Dedifferentiated amniotic fluid mesenchymal stem cell (primary cell): Measurements from ENCODE around the gene R3HDM4.
"Not testable (repeated sequence)": the region's sequence is repeated elsewhere in the genome, so short reads cannot be mapped to it uniquely, and the experiment has no call there.

ENCODE experiments used
- DNase-seq: peaks from one replicate; pipeline ENCODE4 v3.0.0-alpha.2; 2016; ENCODE audit errors: extremely low spot score

The R3HDM4 gene

DNA sequence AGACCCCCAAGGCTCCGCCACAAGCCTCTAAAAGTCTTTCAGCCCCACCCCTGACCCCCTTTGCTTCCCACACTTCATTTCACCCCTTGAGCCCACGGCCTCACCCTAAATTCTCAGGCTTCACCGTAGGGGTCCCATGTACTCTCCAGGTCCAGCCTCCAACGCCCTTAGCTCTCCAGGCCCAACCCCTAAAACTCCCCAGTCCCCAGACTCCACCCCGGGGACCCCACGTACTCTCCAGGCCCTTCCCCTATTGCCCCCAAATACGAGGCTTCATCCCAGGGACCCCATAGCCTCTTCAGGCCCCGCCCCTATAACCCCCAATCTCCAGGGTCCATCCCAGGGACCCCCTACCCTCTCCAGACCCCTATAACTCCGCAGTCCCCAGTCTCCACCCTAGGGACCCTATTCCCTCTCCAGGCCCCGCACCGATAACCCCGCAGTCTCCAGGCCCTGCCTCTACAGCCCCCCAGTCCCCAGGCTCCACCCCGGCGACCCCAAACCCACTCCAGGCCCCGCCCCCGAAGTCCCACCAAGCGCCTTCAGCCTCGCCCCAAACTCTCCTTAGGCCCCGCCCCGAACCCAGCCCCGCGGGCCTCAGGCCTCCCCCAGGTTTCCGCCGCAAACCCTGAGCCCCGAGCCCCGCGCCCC is 20.7 kb downstream of the R3HDM4 start:
- DNase-seq: no peak

DNA sequence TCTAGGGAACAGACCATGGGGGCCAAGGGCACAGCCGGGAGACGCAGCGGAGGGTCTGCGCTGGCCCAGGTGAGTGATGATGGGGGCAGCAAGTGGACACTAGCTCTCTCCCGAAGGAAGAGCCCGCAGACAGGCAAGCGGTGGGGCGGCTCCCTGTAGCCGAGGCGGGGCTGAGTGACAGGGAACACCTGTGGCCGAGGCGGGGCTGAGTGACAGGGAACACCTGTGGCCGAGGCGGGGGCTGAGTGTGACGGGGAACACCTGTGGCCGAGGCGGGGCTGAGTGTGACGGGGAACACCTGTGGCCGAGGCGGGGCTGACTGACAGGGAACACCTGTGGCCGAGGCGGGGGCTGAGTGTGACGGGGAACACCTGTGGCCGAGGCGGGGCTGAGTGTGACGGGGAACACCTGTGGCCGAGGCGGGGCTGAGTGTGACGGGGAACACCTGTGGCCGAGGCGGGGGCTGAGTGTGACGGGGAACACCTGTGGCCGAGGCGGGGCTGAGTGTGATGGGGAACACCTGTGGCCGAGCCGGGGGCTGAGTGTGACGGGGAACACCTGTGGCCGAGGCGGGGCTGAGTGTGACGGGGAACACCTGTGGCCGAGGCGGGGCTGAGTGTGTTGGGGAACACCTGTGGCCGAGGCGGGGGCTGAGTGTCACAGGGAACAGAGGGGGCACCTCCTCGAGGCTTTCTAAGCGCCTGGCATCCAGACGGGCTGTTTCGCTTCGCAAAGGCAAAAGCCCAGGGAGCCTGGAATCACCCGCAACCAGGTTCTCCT is 21.4 kb downstream of the R3HDM4 start:
- not testable (repeated sequence) for DNase-seq

- DNase-seq: no peak
Observed at GRCh38 chr19:890831-891230, 22.2 kb downstream of the R3HDM4 start.

DNA sequence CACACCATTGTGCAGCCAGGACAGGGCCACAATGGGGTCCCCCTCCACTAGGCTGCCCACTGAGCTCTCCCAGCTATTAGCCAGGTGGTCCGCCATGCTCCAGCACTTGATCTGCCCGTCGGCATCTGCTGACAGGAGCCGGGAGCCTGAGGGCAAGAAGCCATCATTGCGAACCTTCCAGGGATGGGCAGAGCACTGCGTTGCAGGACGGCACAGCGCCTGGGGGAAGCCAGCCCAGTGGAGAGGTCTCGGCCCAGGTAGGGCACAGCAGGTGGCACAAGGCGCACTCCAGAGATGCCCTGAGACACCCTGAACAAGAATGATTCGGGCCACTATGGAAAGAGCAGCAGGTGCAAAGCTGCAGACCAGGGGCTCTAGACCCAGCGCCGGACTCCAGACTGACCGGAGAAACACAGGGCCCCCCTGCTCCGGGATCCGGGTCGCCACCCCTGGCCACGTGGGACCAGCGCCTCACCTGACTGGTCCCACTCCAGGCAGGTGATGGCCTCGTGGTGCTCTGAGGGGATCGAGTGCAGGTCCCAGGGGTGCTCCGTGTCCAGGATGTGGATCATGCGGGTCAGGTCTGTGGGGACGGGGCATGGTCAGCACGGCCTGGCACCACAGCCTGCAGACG is 23.2 kb downstream of the R3HDM4 start:
- DNase-seq: no peak

DNA sequence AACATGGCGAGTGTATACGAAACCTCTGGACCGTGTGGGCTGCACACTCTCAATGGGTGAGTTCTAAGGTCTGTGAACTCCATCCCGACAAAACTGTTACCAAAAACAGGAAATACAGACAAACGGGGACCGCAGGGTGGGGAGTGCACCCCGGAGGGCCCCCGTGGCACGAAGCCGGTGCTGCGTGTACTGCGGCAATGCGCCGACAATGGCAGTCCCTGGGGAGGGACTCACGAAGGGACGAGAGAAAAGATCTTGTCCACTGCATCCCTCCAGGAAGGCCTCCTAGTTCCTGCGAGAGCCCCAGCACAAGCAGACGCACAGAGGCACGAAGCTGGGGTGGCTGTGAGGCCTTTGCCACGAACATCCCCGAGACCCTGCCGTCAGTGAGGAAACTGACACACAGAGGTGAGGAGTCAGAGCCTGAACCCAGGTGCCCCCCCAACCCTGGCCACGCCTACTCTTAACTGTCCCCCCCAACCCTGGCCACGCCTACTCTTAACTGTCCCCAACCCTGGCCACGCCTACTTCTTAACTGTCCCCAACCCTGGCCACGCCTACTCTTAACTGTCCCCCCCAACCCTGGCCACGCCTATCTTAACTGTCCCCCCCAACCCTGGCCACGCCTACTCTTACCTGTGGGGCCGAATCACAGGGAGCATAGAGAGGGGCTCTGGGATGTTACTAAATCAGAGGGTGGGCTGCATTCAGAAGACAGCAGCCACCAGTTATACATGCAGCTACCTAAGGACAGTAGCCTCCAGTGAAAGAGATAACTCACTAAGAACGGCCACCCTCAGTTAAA is 24.2 kb downstream of the R3HDM4 start:
- DNase-seq: no peak

DNA sequence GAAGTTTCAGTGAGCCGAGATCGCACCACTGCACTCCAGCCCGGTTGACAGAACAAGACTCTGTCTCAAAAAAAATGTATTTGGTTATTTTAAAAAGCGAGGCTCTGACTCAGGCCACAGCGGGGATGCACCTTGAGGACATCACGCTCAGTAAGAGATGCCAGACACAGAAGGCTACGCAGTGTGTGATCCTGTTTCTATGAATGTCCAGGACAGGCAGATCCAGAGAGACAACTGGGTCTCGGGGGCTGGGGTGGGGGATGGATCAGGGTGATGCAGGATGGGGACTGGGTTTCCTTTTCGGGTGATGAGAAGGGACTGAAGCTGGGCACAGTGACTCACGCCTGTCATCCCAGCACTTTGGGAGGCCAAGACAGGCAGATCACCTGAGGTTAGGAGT is 25.4 kb downstream of the R3HDM4 start:
- no peak for DNase-seq

- no peak for DNase-seq
Observed at GRCh38 chr19:887072-887471, 25.9 kb downstream of the R3HDM4 start.

DNA sequence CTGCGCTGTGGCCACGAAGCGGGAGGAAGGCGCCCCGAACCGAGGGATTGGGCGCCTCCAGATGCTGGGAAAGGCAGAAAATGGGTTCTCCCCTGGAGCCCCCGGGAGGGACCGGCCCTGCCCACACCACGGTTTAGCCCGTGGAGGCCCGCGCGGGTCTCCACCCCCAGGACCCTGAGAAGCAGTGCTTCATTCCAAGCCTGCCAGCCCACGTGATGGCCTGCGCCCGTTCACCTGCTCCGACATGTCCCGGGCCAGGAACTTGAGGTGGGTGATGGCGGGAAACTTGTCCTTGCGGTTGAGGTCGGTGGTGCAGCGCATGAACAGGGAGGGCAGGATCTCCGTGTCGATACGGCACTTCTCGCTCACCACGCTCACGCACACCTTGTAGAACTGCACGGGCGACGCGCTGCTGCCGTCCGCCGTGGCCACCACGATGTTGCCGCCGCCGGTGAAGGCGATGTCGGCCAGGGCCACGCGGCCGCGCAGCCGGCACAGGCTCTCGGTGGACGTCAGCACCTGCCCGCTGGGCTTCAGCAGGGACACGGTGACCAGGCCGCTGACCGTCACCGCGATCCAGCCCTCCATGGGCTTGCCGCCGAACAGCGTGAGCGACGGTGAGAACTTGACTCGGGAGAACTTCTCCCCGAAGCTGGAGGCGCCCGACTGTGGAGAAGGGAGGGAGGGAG is 27.3 kb downstream of the R3HDM4 start:
- no peak for DNase-seq

DNA sequence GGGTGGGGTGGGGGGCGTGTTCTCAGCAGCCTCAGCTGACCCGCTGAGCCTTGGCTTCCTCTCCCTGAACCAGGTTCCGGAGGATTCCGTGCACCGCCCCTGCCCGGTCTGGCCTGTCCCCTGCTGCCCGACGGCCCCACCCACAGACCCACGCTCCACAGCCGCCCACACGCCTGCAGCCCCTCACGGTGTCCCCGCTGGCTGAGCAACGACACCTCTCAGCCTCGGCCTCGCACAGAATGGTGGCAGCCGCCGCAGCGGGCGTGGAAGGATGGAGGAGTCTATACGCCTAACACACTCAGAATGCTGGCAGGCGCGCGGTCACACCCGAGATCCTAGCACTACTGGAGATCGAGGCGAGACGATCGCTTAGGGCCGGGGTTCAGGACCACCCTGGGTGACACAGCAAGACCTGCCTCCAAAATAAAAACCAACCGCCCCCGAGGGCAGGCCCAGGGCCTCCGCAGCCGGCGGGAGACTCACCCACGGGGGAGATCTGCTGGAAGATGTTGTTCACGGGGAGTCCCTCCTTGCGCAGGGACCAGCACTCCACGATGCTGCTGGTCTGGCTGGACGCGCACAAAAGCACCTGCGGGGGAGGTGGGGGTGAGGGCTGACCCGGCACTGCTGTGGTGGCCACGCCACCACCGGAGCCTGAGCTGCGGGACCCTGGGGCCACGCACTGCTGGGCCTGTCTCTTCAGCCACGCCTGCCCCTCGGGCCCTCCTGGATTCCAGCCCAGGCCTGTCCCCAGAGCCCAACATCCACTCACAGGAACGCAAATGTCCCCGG is 28.4 kb downstream of the R3HDM4 start:
- DNase-seq: no peak

DNA sequence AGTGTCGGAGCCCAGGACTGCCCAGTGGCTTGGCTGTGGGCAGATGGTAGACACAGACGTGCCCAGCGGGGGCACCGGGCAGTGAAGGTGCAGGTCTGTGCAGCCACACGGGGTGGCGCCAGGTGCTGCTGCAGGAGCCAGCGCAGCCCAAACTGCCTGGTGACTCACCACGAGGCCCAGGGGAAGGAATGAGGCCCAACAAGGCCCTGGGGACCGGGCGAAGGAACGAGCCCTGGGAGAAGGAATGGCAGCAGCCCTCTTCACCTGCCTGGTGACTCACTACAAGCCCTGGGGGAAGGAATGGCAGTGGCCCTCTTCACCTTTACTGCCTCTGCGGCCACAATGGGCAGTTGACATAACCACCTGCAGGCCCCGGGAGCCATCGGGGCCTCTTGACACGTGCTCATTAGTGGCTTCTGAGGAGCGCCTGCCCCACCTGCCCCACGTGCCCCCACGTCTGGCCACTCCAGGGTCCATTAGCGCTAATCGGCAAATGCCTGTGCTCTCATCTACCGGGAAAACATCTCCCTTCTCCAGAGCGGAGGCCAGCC is 29.3 kb downstream of the R3HDM4 start:
- no peak for DNase-seq

GRCh38 chr19:882871-883497 is 30.0 kb downstream of the R3HDM4 start:
- DNase-seq: no peak

GRCh38 chr19:881385-882071 is 31.5 kb downstream of the R3HDM4 start:
- no peak for DNase-seq

DNA sequence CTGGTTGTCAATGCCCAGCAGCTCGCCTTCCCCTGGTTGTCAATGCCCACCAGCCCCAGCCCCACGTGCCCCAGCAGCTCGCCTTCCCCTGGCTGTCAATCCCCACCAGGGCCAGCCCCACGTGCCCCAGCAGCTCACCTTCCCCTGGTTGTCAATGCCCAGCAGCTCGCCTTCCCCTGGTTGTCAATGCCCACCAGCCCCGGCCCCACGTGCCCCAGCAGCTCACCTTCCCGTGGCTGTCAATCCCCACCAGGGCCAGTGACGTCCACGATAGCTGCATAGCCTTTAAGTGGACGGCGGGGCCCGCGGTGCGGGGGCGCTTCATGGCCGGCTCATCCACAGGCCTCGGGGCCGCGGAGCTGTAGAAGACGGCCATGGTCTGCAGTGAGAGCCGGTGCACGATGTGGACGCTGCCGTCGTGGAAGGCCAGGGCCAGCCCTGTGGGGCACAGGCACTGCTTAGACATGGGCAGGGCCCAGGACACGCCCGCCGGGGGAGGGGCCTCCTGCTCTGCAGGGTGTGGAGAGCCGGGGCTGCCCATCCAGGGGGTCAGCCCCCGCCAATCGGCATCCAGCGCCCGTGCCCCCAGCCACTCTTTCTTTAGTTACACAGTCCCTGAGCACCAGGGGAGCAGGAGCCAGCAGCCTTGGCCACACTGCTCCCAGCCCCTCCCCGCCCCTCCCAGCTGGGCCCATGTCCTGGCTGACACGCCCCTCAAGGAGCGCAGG is 33.1 kb downstream of the R3HDM4 start:
- no peak for DNase-seq

DNA sequence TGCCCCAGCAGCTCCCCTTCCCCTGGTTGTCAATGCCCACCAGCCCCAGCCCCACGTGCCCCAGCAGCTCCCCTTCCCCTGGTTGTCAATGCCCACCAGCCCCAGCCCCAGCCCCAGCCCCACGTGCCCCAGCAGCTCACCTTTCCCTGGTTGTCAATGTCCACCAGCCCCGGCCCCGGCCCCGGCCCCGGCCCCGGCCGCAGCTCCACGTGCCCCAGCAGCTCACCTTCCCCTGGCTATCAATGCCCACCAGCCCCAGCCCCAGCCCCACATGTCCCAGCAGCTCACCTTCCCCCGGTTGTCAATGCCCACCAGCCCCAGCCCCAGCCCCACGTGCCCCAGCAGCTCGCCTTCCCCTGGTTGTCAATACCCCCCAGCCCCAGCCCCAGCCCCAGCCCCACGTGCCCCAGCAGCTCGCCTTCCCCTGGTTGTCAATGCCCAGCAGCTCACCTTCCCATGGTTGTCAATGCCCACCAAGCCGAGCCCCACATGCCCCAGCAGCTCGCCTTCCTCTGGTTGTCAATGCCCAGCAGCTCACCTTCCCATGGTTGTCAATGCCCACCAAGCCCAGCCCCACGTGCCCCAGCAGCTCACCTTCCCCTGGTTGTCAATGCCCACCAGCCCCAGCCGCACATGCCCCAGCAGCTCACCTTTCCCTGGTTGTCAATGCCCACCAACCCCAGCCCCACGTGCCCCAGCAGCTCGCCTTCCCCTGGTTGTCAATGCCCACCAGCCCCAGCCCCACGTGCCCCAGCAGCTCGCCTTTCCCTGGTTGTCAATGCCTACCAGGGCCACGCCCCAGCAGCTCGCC is 34.1 kb downstream of the R3HDM4 start:
- DNase-seq: not testable (repeated sequence)

GRCh38 chr19:877992-878660 is 34.9 kb downstream of the R3HDM4 start:
- DNase-seq: not testable (repeated sequence)

DNA sequence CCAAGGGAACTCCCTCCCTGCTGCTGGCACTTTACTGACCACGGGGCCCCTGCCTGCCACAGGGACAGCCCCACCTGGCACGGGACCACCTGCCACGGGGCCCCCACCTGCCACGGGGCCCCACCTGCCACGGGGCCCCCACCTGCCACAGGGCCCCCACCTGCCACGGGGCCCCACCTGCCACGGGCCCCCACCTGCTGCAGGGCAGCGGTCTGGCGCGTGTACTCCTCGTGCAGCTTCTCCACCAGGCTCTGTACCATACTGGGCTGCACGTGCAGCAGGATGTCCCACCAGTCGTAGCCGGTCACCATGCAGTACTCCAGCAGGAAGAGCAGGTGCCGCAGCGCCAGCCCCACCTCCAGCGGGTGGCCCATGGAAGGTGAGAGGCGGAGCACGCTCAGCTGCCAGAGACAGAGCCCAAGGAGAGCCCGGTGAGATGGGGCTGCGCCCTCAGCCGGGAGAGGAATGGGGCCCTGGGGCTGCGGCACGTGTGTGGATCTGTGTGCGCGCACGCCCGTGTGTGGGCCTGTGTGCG is 36.2 kb downstream of the R3HDM4 start:
- DNase-seq: no peak

DNA sequence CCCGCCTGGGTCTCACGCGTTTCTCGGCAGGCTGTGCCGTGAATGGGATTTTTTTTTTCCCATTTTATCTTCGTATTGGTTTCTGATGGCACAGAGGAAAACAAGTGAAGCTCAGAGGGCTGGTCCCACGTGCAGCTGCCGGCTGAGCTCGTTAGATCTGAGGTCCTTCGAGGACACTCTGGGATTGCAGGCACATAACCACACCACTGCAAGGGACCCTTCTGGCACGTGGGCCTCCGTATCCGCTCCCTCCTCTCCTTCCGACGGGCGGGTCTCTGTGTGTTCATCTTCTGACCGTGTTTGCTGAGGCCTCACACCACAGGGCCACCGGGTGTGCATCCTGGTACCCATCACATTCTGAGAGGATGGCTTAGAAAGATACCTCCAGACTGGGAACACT is 36.9 kb downstream of the R3HDM4 start:
- no peak for DNase-seq
